Endothelial cell of umbilical vein (primary cell): ENCODE data around the gene NEO1. TPM values are rescaled to one million over a fixed set of nuclear protein-coding genes. Genes with fewer than 3 reads are reported as not detected.

Experiments used
- BruUV-seq: library from RNA; stranded (reverse); fragments of 400-500 nt; replicated peaks from 2 replicates; lab custom pipeline; 2021; lab: Mats Ljungman, UMichigan
- CTCF ChIA-PET: fragments of 300-600, 350-600 bp; sonication (Branson Sonifier 250); formaldehyde crosslinking; loops from one replicate; lab custom pipeline; 2021; ENCODE audit warnings: antibody characterized with exemption, inconsistent platforms; lab: Charles Lee
- POLR2A ChIA-PET: fragments of 300-600, 350-600 bp; sonication (Branson Sonifier 250); formaldehyde crosslinking; loops from one replicate; lab custom pipeline; 2021; ENCODE audit warnings: antibody characterized with exemption, inconsistent platforms; lab: Charles Lee
- DNase-seq: peaks from one replicate; pipeline ENCODE4 v3.0.0-alpha.2; 2011; ENCODE audit warnings: low read depth, low spot score
- FAIRE-seq: peaks from 2 replicates; lab custom pipeline; 2011; peaks lifted over from hg19 to GRCh38; lab: Jason Lieb, UNC
- H2AFZ ChIP-seq: 2 replicates; pipeline ENCODE4 v1.6.0; 2012; ENCODE audit warnings: low read depth, low read length, control low read depth, inconsistent platforms
- H3K27ac ChIP-seq: 2 replicates; pipeline ENCODE4 v1.5.1; 2011; ENCODE audit warnings: low read depth, mild to moderate bottlenecking, control low read depth, low read length, moderate library complexity; ENCODE audit not compliant: insufficient read depth
- H3K27me3 ChIP-seq, 2 experiments: 2 replicates each; pipeline versions ENCODE4 v1.6.0 to v1.6.1; 2011; ENCODE audit warnings: low read length in 2 of 2, mixed read lengths in 1 of 2; ENCODE audit not compliant: control insufficient read depth in 2 of 2, insufficient read depth in 2 of 2
- H3K36me3 ChIP-seq, 2 experiments: 2 replicates in 1 of 2; 3 replicates in 1 of 2; pipeline ENCODE4 v1.5.1; 2011; ENCODE audit warnings: low read length in 2 of 2, mild to moderate bottlenecking in 1 of 2, moderate library complexity in 1 of 2; ENCODE audit not compliant: control insufficient read depth in 2 of 2, insufficient read depth in 2 of 2; ENCODE audit errors: extremely low read depth in 1 of 2
- H3K4me1 ChIP-seq: 3 replicates; pipeline ENCODE4 v1.5.1; 2011; ENCODE audit warnings: mild to moderate bottlenecking, low read length; ENCODE audit not compliant: control insufficient read depth, insufficient read depth; ENCODE audit errors: extremely low read depth
- H3K4me2 ChIP-seq: 2 replicates; pipeline ENCODE4 v1.6.1; 2011; ENCODE audit warnings: low read length, control low read depth, mixed read lengths; ENCODE audit not compliant: insufficient read depth
- H3K4me3 ChIP-seq, 3 experiments: fragments of 200-600 bp in 1 of 3; sonication (generic), shearing (Covaris generic) in 1 of 3; replicated peaks in 1 of 3; 2 replicates each; pipeline ENCODE4 v1.5.1; 2011 to 2016; ENCODE audit warnings: control low read depth in 3 of 3, low read length in 3 of 3, mild to moderate bottlenecking in 2 of 3, inconsistent platforms in 1 of 3, low read depth in 1 of 3, moderate library complexity in 1 of 3; ENCODE audit not compliant: insufficient read depth in 1 of 3
- H3K79me2 ChIP-seq: 2 replicates; pipeline ENCODE4 v1.6.0; 2012; ENCODE audit warnings: low read length, inconsistent platforms; ENCODE audit not compliant: control insufficient read depth, insufficient read depth
- H3K9ac ChIP-seq: replicated peaks from 2 replicates; pipeline ENCODE3; 2011; ENCODE audit warnings: low read length, control low read depth; ENCODE audit not compliant: insufficient read depth; ENCODE audit errors: extremely low read depth
- H3K9me1 ChIP-seq: replicated peaks from 3 replicates; pipeline ENCODE4 v1.6.0; 2011; ENCODE audit warnings: mild to moderate bottlenecking, low read length; ENCODE audit not compliant: control insufficient read depth, insufficient read depth; ENCODE audit errors: extremely low read depth
- H3K9me3 ChIP-seq: replicated peaks from 2 replicates; pipeline ENCODE4 v1.5.1; 2012; ENCODE audit warnings: low read length, inconsistent platforms; ENCODE audit not compliant: control insufficient read depth, insufficient read depth
- H4K20me1 ChIP-seq: replicated peaks from 2 replicates; pipeline ENCODE3; 2011; ENCODE audit warnings: mild to moderate bottlenecking, low read length; ENCODE audit not compliant: control insufficient read depth, insufficient read depth; ENCODE audit errors: extremely low read depth
- CTCF ChIP-seq, 2 donors: IDR thresholded peaks; 1 replicate in 1 of 2; 2 replicates in 1 of 2; pipeline ENCODE4 v1.5.1; 2011; ENCODE audit warnings: low read length in 2 of 2, mild to moderate bottlenecking in 2 of 2, moderate library complexity in 2 of 2, control low read depth in 1 of 2, inconsistent platforms in 1 of 2, low read depth in 1 of 2; ENCODE audit not compliant: insufficient read depth in 1 of 2; ENCODE audit errors: extremely low read depth in 1 of 2
- EZH2 ChIP-seq: IDR thresholded peaks from 2 replicates; pipeline ENCODE4 v1.6.1; 2012; ENCODE audit warnings: borderline replicate concordance, low read depth, mild to moderate bottlenecking, moderate library complexity, low read length, inconsistent platforms; ENCODE audit not compliant: severe bottlenecking
- FOS ChIP-seq: IDR thresholded peaks from 2 replicates; pipeline ENCODE4 v1.6.1; 2011; ENCODE audit warnings: mild to moderate bottlenecking, low read length, moderate library complexity, borderline replicate concordance; ENCODE audit not compliant: insufficient read depth
- GATA2 ChIP-seq: IDR thresholded peaks from 2 replicates; pipeline ENCODE4 v1.7.0; 2011; ENCODE audit warnings: low read depth, mild to moderate bottlenecking, moderate library complexity, mixed read lengths, low read length; ENCODE audit not compliant: insufficient read length, insufficient read depth
- JUN ChIP-seq: IDR thresholded peaks from 2 replicates; pipeline ENCODE4 v1.6.1; 2011; ENCODE audit warnings: borderline replicate concordance, low read depth; ENCODE audit not compliant: insufficient read length, insufficient read depth
- MAX ChIP-seq: IDR thresholded peaks from 2 replicates; pipeline ENCODE4 v1.6.1; 2011; ENCODE audit not compliant: insufficient read depth, insufficient read length
- MYC ChIP-seq: IDR thresholded peaks from one replicate; pipeline ENCODE4 v1.6.1; 2011; ENCODE audit warnings: mild to moderate bottlenecking, low read depth, low read length
- POLR2A ChIP-seq: IDR thresholded peaks from 2 replicates; pipeline ENCODE4 v1.6.1; 2012; ENCODE audit warnings: low read depth, mild to moderate bottlenecking, control low read depth, low read length
- POLR2AphosphoS5 ChIP-seq: IDR thresholded peaks from 2 replicates; pipeline ENCODE4 v1.6.1; 2012; ENCODE audit warnings: low read depth, mild to moderate bottlenecking, control low read depth, low read length, moderate library complexity; ENCODE audit not compliant: insufficient read depth
- dilution Hi-C: fragments of 300-500 bp; cut with MboI; formaldehyde crosslinking; loops from one replicate; pipeline ENCODE4 v1.15.0; 2019; ENCODE audit warnings: low sequenced_read_pairs; ENCODE audit not compliant: extremely low pct_ligation_motif_present
- intact Hi-C: fragments of 100-400 bp; cut with micrococcal nuclease; formaldehyde crosslinking; loops from one replicate; pipeline ENCODE4 v1.10.0; 2022
- polyA plus RNA-seq, 4 experiments: library from polyadenylated mRNA; depleted of rRNA in 3 of 4; stranded (reverse) in 3 of 4; unstranded in 1 of 4; fragments of >200 nt; gene quantifications; 2 replicates each; pipeline versions ENCODE4 v1.2.1 to v1.2.3, GENCODE V29; 2011 to 2012; ENCODE audit warnings: missing spikeins in 1 of 4
- total RNA-seq: library from RNA; stranded (reverse); gene quantifications from 2 replicates; pipeline ENCODE4 v1.2.3, GENCODE V29; 2021

NEO1 gene
- total and polyA plus RNA-seq, 2 donors (not counting 3 experiments of a cell fraction or from before 2014, with no cell fraction given) = 0.12 to 0.35 TPM

- Histone ChIP-seq H3K9ac (no peak overlapping the region), H3K27me3 (peaks cover 49 to 77% of the 10 kb centered on the region in 2 experiments), H3K9me3 (no peaks in the 10 kb centered on the region), H3K4me1 (no peaks in the 10 kb centered on the region), H3K4me2 (no peak overlapping the region), H4K20me1 (peaks cover 6% of the 10 kb centered on the region), H3K36me3 (no peaks in the 10 kb centered on the region), H2AFZ (no peak overlapping the region), H3K4me3 (no peak overlapping the region), H3K27ac (no peak overlapping the region), H3K79me2 (no peaks in the 10 kb centered on the region), H3K9me1 (no peaks in the 10 kb centered on the region)
- peak; percentile 21 to 44 for TF ChIP-seq CTCF (IDR thresholded peaks at IDR 0.05; ENCODE audit: extremely low read depth in 1 of 2, insufficient read depth in 1 of 2, low read depth in 1 of 2, low read length in 2 of 2)
- TF ChIP-seq MYC = no peak
- CTCF ChIA-PET = interaction anchor here (0.8 to 3.1 kb wide), 17 partner anchors 9 to 769 kb away, joined by 3 to 106 read pairs (median 4); no protein-coding TSS in a partner anchor
- dilution Hi-C loops = no loop called here
- no peak for FAIRE-seq
- POLR2A ChIA-PET = no interaction called here
- DNase-seq = peak; percentile 65
- BruUV-seq = no TSS peak
- intact Hi-C loops = loop anchor here (1.0 to 2.0 kb wide), 5 partner anchors 284 to 769 kb away; no protein-coding TSS in a partner anchor
Observed at GRCh38 chr15:73081321-73081958, 29.2 kb downstream of the NEO1 start.

GRCh38 chr15:73082812-73083211, 30.5 kb downstream of the NEO1 start:
- Histone ChIP-seq H3K4me2 (no peak overlapping the region), H3K9me1 (no peaks in the 10 kb centered on the region), H3K27me3 (peaks cover 45 to 76% of the 10 kb centered on the region in 2 experiments), H3K79me2 (no peaks in the 10 kb centered on the region), H3K4me3 (no peak overlapping the region), H3K36me3 (no peaks in the 10 kb centered on the region), H3K27ac (no peak overlapping the region), H2AFZ (no peak overlapping the region), H3K9me3 (no peaks in the 10 kb centered on the region), H4K20me1 (peaks cover 6% of the 10 kb centered on the region), H3K4me1 (no peaks in the 10 kb centered on the region), H3K9ac (no peak overlapping the region)
- FAIRE-seq = no peak
- BruUV-seq = no TSS peak
- TF ChIP-seq POLR2AphosphoS5 = no peak
- TF ChIP-seq GATA2 = no peak
- no peak for TF ChIP-seq MAX
- no peak for TF ChIP-seq EZH2
- no peak for TF ChIP-seq JUN
- TF ChIP-seq POLR2A = no peak
- TF ChIP-seq FOS = no peak
- no peak for TF ChIP-seq MYC
- no peak for TF ChIP-seq CTCF (IDR thresholded peaks at IDR 0.05; ENCODE audit: extremely low read depth in 1 of 2, insufficient read depth in 1 of 2, low read depth in 1 of 2, low read length in 2 of 2)
- DNase-seq = no peak
- dilution Hi-C loops = no loop called here
- ChIA-PET POLR2A (no interaction called here), CTCF (interaction anchor here (1.2 to 3.1 kb wide), 8 partner anchors 285 to 770 kb away, joined by 3 to 106 read pairs (median 10); no protein-coding TSS in a partner anchor)
- intact Hi-C loops = no loop called here
